ENCODE results near the gene MLC1. TPM values are rescaled to one million over a fixed set of nuclear protein-coding genes. Genes with fewer than 3 reads are reported as not detected.

Gene MLC1
- total RNA-seq, 1 experiment from 2014 or later: not detected

DNA sequence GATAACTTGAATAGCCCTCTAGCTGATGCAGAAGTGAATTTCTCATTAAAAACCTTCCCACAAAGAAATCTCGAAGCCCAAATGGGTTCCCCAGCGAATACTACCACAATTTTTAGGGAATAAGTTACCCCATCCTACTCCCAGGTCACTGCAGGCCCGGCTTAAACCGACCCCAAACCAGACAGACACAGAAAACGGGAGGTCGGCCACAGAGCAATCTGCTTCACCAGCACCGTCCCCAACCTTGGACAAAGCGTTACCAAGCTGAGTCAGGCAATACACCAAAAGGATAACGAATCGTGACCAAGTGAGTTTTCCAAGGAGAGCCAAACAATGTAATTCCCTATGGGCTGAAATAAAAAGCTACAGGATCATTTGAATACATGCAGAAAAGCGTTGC lies 4.0 kb upstream of the MLC1 start:
- ATAC-seq (no peak), DNase-seq (ENCODE audit: low read depth, low spot score) (no peak)
- no peaks in the 10 kb centered on the region for H3K4me1 ChIP-seq (ENCODE audit: control insufficient read depth, insufficient read depth, low read length)
- intact Hi-C loops (cut with micrococcal nuclease; ENCODE audit: unreplicated experiment) (no loop called here), in situ Hi-C loops (cut with HindIII; ENCODE audit: low pct_unique_long_range_greater_than_20kb, low sequenced_read_pairs) (no loop called here)
- BruUV-seq (replicated peaks): no TSS peak
- no peak for TF ChIP-seq TCF7L2 (IDR thresholded peaks at IDR 0.05; ENCODE audit: low read depth, low read length)
- TF ChIP-seq, protein P1, sequence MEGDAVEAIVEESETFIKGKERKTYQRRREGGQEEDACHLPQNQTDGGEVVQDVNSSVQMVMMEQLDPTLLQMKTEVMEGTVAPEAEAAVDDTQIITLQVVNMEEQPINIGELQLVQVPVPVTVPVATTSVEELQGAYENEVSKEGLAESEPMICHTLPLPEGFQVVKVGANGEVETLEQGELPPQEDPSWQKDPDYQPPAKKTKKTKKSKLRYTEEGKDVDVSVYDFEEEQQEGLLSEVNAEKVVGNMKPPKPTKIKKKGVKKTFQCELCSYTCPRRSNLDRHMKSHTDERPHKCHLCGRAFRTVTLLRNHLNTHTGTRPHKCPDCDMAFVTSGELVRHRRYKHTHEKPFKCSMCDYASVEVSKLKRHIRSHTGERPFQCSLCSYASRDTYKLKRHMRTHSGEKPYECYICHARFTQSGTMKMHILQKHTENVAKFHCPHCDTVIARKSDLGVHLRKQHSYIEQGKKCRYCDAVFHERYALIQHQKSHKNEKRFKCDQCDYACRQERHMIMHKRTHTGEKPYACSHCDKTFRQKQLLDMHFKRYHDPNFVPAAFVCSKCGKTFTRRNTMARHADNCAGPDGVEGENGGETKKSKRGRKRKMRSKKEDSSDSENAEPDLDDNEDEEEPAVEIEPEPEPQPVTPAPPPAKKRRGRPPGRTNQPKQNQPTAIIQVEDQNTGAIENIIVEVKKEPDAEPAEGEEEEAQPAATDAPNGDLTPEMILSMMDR (IDR thresholded peaks at IDR 0.05): no peak
- no peak for TF ChIP-seq POLR2AphosphoS5 (IDR thresholded peaks at IDR 0.05; ENCODE audit: low read depth, low read length)
- TF ChIP-seq REST (IDR thresholded peaks at IDR 0.05; ENCODE audit: insufficient read depth in 1 of 2, low read depth in 2 of 2, low read length in 1 of 2): no peak
- TF ChIP-seq SIN3A (IDR thresholded peaks at IDR 0.05; ENCODE audit: borderline replicate concordance, insufficient read depth, low read depth, low read length): no peak
- H3K36me3 ChIP-seq (ENCODE audit: control insufficient read depth, insufficient read depth, low read length): no peaks in the 10 kb centered on the region
- no peak overlapping the region for H3K4me3 ChIP-seq (ENCODE audit: low read depth in 2 of 2, low read length in 2 of 2)
- no peak overlapping the region for H3K27ac ChIP-seq (ENCODE audit: low read length)
- ChIA-PET POLR2A (interaction anchor here (0.6 kb wide), 1 partner anchor 976 kb away, joined by 3 read pairs; no protein-coding TSS in a partner anchor), CTCF (no interaction called here)
- no peaks in the 10 kb centered on the region for H3K9me3 ChIP-seq (ENCODE audit: control insufficient read depth, insufficient read depth, low read depth, low read length)
- H3K27me3 ChIP-seq (ENCODE audit: control insufficient read depth, insufficient read depth, low read length): no peaks in the 10 kb centered on the region

- Histone ChIP-seq H3K4me1 (ENCODE audit: control insufficient read depth, insufficient read depth, low read length) (no peaks in the 10 kb centered on the region), H3K4me3 (ENCODE audit: low read depth in 2 of 2, low read length in 2 of 2) (no peak overlapping the region), H3K27ac (ENCODE audit: low read length) (no peak overlapping the region), H3K9me3 (ENCODE audit: control insufficient read depth, insufficient read depth, low read depth, low read length) (no peaks in the 10 kb centered on the region), H3K27me3 (ENCODE audit: control insufficient read depth, insufficient read depth, low read length) (no peaks in the 10 kb centered on the region), H3K36me3 (ENCODE audit: control insufficient read depth, insufficient read depth, low read length) (no peaks in the 10 kb centered on the region)
- no peak for TF ChIP-seq POLR2AphosphoS5 (IDR thresholded peaks at IDR 0.05; ENCODE audit: low read depth, low read length)
- no peak for TF ChIP-seq REST (IDR thresholded peaks at IDR 0.05; ENCODE audit: insufficient read depth in 1 of 2, low read depth in 2 of 2, low read length in 1 of 2)
- TF ChIP-seq, protein P1 (IDR thresholded peaks at IDR 0.05): no peak
- TF ChIP-seq SIN3A (IDR thresholded peaks at IDR 0.05; ENCODE audit: borderline replicate concordance, insufficient read depth, low read depth, low read length): no peak
- intact Hi-C loops (cut with micrococcal nuclease; ENCODE audit: unreplicated experiment): no loop called here
- no TSS peak for BruUV-seq (replicated peaks)
- in situ Hi-C loops (cut with HindIII; ENCODE audit: low pct_unique_long_range_greater_than_20kb, low sequenced_read_pairs): no loop called here
- ChIA-PET CTCF (no interaction called here), POLR2A (no interaction called here)
- ATAC-seq (no peak), DNase-seq (ENCODE audit: low read depth, low spot score) (no peak)
Measured at GRCh38 chr22:50088096-50088495, 2.9 kb upstream of the MLC1 start.
